ENCODE results near the gene CSMD2.

DNA sequence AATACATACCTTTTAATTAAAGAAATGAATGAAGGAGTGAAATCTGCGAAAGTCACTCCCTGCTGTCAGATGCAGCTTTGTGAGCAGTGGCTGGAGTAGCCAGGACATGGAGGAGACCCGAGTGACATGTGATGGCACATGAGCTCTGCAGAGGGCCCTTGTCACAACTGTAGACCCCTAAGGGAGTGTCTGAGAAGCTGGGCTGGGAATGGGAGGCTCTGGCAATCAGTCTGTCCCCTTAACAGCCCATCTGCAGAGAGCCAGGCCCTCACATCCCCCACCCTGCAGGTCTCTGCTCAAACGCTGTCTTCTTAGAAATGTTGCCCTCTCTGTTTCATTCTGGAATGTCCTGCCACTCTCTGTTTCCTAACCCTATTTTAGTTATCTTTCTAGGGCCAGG lies 176.9 kb downstream of the CSMD2 start:
- TF ChIP-seq POLR2AphosphoS5 (IDR thresholded peaks at IDR 0.05; ENCODE audit: low read depth, low read length) (no peak), POLR2A (IDR thresholded peaks at IDR 0.05; ENCODE audit: low read depth, low read length) (no peak)

Measured in GM12892 (cell line).